NCI-H2029 treated with DMSO at 0.1 percent for 48 hours (cell line): ENCODE measurements around the gene TLK2.
"Not testable (repeated sequence)": the region's sequence is repeated elsewhere in the genome, so short reads cannot be mapped to it uniquely, and the experiment has no call there.

ENCODE experiments used
- DNase-seq: peaks from one replicate; lab custom pipeline; 2025; lab: John Stamatoyannopoulos, UW

The TLK2 gene

GRCh38 chr17:62601471-62601870 is 122.8 kb downstream of the TLK2 start:
- DNase-seq: no peak

GRCh38 chr17:62603783-62604182 is 125.2 kb downstream of the TLK2 start:
- DNase-seq: not testable (repeated sequence)

- DNase-seq: no peak
These were observed 127.0 kb downstream of the TLK2 start for GRCh38 chr17:62605588-62605987.

GRCh38 chr17:62611292-62611691 is 132.7 kb downstream of the TLK2 start:
- no peak for DNase-seq

- DNase-seq: no peak
These were observed 133.1 kb downstream of the TLK2 start for GRCh38 chr17:62611728-62612127.

GRCh38 chr17:62612289-62612688 is 133.7 kb downstream of the TLK2 start:
- not testable (repeated sequence) for DNase-seq

GRCh38 chr17:62613095-62613494 is 134.5 kb downstream of the TLK2 start:
- not testable (repeated sequence) for DNase-seq

GRCh38 chr17:62614142-62614541 is 135.5 kb downstream of the TLK2 start:
- no peak for DNase-seq

- no peak for DNase-seq
These were observed 136.9 kb downstream of the TLK2 start for GRCh38 chr17:62615503-62615902.

- no peak for DNase-seq
These were observed 138.6 kb downstream of the TLK2 start for GRCh38 chr17:62616993-62617893.

- DNase-seq: no peak
These were observed 139.4 kb downstream of the TLK2 start for GRCh38 chr17:62617894-62618472.

- no peak for DNase-seq
These were observed 140.2 kb downstream of the TLK2 start for GRCh38 chr17:62618647-62619416.

GRCh38 chr17:62619417-62620155 is 141.0 kb downstream of the TLK2 start:
- no peak for DNase-seq

GRCh38 chr17:62621223-62621622 is 142.6 kb downstream of the TLK2 start:
- DNase-seq: no peak

GRCh38 chr17:62625184-62625869 is 146.7 kb downstream of the TLK2 start:
- DNase-seq: no peak

GRCh38 chr17:62625870-62626200 is 147.2 kb downstream of the TLK2 start:
- DNase-seq: no peak

GRCh38 chr17:62626719-62627218 is 148.1 kb downstream of the TLK2 start:
- no peak for DNase-seq

GRCh38 chr17:62627219-62627903 is 148.7 kb downstream of the TLK2 start, which contains the start of gene MRC2:
MRC2 (plus strand) TSS chr17:62627670; CDS start chr17:62627803, 133 bp downstream.
- DNase-seq: no peak

GRCh38 chr17:62627904-62628633 is 149.4 kb downstream of the TLK2 start:
- no peak for DNase-seq
